ENCODE measurements around the gene MUS81.

GRCh38 chr11:65847746-65848145 is 12.5 kb upstream of the MUS81 start:
- TF ChIP-seq, protein P1, sequence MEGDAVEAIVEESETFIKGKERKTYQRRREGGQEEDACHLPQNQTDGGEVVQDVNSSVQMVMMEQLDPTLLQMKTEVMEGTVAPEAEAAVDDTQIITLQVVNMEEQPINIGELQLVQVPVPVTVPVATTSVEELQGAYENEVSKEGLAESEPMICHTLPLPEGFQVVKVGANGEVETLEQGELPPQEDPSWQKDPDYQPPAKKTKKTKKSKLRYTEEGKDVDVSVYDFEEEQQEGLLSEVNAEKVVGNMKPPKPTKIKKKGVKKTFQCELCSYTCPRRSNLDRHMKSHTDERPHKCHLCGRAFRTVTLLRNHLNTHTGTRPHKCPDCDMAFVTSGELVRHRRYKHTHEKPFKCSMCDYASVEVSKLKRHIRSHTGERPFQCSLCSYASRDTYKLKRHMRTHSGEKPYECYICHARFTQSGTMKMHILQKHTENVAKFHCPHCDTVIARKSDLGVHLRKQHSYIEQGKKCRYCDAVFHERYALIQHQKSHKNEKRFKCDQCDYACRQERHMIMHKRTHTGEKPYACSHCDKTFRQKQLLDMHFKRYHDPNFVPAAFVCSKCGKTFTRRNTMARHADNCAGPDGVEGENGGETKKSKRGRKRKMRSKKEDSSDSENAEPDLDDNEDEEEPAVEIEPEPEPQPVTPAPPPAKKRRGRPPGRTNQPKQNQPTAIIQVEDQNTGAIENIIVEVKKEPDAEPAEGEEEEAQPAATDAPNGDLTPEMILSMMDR (conservative IDR thresholded peaks at IDR 0.05), result no peak
- TF ChIP-seq ZFX (IDR thresholded peaks at IDR 0.05), result no peak
